NCI-H2081 treated with DMSO at 0.1 percent for 48 hours (cell line): Measurements from ENCODE around the gene STX8.

Experiments
- DNase-seq: peaks from one replicate; lab custom pipeline; 2025; lab: John Stamatoyannopoulos, UW

The STX8 gene

DNA sequence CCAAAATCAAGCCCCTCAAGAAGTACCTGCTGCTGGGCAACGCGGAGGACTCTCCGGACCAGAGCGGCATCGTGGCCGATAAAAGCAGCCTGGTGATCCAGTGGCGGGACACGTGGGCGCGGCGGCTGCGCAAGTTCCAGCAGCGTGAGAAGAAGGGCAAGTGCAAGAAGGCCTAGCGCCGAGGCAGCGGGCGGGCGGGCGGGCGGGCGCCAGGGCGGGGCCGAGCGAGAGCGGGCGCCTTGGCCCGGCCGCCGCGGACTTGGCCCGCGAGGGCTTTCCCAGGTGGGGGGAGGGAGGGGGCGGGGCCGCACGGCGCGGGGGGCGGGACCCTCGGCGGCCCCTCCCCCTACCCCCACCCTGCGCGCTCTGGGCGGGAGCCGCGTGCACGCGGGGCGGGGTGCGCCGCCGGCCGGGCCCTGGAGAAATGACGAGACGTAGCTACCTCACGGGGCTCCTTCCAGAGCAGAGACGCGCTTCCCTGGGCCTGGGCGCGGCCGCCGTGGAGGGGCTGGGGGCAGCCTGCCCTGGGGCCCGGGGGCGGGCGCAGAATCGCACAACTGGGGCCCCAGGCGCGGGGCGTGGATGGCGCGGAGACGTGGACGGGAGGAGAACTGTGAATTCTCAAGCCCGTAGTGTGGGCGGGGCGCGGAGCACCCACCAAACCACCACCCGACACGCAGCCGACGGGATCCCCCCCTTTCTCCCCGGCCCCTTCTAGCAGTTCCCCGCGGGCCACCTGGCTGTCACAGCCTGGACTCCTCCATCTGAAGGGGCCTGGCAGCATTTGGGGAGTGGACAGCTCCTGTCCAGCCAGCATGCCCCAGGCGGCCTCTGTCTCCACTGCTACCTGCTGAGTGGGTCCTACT lies 335.6 kb downstream of the STX8 start:
- no peak for DNase-seq

DNA sequence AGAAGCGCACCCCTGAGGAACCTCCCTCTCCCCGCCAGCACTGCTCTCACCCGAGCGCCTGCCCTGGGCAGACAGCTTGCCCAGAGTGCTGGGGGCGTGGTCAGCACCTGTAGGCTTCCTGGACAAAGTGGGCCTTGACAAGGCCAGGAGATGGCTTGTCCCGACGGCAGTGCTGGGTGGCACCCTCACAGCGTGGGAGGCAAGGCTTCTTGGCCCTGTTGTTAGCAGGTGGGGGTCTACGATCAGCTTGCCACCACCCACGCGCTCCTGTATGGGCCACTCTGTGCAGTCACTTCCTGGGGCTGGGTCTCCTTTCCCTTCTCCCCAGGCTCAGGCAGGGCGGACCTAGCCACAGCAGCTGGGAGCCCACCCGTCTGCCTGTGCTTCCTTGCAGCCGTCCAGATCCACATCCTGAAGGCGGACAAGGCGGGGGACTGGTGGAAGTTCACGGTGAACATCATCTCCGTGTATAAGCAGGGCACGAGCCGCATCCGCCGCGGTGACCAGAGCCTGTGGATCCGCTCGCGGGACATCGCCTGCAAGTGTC lies 336.3 kb downstream of the STX8 start:
- DNase-seq: no peak

DNA sequence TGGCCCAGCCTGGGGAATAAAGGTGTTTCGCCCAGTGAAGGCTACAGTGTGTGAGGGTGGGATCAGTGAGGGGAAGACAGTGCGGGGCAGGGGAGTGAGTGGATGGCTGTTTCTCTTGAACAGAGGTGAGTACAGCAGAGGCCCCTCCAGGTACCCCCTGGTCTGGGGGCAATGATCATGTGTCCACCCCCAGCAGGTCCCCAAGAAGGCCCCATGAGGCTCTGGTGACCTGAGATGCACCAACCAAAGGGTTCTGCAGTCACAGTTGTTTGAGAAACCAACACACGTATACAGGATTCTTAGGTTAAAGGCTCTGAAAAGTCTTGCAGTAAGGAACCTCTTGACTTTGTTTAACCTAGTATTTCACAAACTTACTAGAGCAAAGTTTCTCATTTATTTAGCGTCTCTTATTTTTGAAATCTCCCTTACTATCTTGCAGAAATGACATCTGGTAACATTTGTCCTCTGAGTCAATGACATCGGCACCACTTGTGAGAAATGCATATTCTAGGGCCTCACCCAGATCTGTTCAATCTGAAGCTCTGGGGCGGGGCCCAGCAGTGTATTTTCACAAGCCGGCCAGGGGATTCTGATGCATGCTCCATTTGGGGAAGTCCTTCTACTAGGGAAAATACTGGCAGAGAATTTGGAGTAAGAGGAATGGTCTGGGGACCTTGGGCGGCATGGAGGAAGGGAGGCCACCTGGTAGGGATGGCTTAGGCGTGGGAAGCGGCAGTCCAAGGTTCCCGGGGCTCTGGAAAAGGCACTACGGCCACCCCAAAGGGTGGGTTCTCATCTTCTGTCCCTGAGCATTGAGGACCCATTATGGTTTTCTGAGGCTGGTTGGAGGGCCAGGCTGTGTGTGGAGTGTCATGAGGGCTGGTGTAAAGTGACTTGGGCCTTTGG lies 337.0 kb downstream of the STX8 start:
- DNase-seq: no peak

DNA sequence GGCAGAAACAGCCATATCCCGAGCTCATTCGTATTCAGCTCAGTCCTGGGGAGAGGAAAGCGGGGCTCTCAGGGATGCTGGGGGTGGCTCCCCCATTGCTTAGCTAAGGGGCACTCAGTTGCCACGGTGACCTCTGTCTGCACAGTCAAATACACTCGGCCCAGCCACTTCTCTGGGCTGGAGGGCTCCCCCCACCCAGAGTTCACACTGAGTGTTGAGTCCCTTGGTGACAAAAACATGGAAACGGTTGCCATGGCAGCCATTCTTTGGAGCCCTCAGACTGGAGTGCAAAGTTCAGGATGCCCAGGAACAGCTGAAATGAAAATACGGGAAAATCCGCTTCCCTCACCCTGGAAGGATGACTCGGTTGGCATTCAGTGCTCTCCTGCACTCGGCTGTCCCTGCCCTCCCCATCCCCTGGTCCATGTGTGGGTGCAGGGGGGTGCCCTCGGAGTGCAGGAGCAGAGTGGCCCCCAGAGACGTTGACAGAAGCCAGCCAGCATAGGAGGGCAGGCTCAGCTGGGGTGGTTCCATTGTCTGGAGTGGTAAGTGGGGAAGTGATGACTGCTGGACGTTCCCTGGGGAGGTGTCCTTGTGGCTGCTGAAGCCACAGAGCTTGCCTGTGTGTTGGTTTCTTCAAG lies 337.8 kb downstream of the STX8 start:
- DNase-seq: no peak

DNA sequence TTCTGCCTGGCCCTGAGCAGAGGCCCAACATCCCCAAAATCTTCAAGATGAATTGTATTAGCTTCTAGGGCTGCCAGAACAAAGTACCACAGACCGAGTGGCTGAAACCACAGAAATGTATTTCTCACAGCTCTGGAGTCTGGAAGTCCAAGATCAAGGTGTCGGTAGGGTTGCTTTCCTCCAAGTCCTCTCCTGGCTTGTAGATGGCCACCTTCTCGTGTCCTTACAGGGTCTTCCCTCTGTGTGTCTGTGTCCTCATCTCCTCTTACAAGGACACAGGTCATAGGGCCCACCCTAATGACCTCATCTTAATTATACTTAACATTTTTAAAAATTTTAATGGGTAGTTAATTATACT lies 338.6 kb downstream of the STX8 start:
- no peak for DNase-seq

DNA sequence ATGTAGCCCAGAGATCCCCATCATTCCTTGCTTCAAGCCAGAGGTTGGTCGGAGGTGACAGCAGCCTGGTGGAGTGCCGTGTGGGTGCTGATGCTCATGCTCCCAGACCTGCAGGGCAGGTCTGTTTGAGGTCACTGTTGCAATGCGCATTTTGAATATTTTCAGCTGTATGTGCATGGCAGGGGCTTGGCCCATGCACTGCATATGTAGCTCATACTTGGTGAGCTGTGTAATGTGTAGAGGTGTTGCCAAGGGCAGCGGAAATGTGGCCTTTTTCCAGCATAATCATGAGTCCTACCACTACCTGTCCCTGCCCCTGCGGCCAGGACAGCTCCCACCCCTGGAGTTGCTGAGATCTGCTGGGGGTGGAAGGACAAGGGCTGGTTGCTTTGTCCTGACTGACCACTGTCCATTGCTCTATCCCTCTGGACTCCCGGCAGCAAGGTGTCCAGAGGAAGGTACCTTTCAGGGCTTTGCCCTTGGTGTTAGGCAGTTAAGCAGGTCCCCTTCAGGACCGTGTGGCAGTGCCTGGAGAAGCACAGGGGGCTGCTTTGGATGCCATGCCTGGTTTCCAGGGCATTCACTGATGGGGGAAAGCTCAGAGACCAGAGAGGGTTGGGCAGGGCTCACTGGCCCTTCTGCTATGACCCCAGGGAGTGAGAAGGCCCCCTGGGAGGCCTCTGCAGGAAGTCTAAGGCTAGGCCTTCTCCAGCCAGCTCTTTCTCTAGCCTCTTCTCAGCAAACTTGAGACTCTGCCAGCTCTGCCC lies 339.2 kb downstream of the STX8 start:
- DNase-seq: no peak

DNA sequence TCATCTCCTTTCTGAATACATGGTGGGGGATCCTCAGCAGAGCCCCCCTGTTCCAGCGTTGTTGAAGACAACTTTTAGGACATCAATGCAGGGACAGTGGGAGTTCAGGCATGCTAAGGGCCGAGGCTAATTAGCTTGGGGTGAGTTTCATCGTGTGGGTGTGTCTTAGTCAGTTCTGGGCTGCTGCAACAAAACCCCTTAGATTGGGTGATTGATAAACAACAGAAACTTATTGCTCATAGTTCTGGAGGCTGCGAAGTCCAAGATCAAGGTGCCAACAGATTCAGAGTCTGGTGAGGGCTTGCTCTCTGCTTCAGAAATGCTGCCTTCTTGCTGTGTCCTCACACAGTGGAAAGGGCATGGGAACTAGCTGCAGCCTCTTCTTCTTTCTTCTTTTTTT lies 340.3 kb downstream of the STX8 start:
- DNase-seq: no peak

DNA sequence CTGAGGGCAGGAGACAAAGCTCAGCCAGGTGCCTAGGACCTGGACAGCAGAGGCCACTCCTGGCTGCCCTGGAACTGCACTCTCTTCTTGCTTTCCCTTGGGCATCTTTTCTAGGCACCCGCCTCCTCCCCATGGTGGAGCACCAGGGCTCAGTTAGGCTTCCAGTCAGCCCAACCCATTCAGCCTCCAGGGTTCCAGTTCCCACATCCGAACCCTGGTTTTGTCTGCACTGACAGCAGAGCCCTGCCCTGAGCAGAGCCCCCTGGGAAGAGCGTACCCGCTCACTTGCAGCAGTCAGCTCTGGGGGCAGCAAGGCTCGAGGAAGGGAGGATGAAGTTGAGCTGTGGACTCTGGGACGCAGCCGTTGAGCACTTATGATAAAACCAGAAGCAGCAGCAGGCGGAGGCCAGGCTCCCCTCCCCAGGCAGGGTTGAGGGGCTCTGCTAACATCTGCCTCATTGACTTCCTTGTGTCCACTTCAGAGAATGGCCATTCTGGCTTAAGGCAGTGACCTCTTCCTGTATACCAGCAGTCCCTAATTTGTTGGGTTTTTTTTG lies 341.2 kb downstream of the STX8 start:
- no peak for DNase-seq

DNA sequence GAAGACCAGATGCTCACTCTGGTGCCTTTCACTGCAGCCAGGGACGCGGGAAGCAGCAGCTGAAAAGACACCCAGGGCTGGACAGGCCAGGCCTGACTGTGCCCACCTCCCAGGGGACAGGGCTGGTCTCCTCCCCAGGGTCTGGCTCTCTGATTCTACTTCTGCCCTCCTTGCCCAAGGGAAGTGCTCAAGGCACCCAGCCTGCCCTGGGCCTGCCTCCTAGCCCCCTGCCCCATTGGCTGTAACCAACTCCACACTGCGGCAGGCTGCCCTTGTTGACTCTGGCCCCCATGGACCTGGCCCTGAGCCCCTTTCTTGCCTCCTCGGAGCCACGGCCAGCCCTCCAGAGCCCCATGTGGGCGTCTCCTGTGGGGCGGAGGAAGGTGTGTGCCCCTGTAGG lies 341.9 kb downstream of the STX8 start:
- DNase-seq: no peak

DNA sequence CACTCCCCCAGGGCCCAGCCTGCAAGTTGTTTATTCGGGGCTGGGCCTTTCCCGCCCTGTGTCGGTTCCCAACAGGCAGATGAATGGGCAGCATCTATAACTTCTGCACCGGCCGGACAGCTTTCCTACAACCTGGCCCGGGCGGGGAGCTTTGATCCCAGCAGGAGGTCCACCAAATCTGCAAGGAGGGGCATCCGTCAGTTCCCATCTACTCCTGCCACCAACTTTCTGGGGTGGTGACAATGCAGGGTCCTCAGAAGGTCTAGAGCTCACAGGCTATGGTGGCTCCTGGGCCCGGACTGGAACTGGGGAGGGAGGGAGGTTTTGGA lies 342.4 kb downstream of the STX8 start:
- DNase-seq: no peak

DNA sequence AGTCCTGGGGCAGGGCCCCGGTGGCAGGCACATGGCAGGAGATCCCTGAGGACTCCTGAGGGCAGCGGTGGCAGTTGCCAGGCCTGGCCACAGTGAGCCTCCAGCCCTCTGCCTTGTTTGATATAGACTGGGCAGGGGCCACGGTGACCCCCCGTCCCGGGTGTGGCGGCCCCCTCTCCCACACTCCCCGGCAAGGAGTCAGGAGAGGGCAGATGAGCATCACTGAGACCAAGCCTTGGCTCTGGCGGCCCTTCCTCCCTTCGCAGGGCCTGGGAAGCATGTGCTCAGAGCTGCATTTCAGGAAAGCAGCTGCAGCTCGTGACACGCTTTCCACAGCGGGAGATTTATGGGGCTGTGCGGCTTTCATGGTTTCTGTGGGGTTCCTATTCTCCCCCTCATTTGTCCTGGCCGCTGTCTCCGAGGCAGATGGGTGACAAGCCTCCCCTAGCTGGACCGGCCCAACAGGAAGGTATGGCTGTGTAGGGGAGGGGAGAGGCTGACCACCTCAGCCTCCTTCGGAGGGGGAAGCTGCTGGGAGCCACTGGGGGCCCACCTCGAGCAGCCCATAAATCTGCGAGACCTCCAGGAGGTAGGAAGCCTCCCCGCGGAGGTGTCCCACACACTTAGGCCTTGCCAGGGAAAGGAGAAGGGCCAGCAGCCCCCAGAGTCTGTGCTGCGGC lies 342.9 kb downstream of the STX8 start:
- DNase-seq: no peak

DNA sequence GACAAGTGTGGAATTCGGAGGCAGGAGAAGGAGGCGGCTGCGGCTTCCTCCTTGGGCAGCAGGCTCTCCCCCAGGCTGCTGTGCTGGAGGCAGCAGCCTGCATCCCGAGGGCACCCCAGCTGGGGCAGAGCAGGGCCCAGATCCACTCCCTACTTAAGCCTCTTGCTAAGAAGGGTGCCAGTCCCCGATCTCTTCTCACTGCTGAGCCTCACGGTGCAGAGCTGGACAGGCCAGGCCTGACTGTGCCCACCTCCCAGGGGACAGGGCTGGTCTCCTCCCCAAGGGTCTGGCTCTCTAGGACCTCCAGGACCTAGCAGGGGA lies 343.5 kb downstream of the STX8 start:
- DNase-seq: no peak

DNA sequence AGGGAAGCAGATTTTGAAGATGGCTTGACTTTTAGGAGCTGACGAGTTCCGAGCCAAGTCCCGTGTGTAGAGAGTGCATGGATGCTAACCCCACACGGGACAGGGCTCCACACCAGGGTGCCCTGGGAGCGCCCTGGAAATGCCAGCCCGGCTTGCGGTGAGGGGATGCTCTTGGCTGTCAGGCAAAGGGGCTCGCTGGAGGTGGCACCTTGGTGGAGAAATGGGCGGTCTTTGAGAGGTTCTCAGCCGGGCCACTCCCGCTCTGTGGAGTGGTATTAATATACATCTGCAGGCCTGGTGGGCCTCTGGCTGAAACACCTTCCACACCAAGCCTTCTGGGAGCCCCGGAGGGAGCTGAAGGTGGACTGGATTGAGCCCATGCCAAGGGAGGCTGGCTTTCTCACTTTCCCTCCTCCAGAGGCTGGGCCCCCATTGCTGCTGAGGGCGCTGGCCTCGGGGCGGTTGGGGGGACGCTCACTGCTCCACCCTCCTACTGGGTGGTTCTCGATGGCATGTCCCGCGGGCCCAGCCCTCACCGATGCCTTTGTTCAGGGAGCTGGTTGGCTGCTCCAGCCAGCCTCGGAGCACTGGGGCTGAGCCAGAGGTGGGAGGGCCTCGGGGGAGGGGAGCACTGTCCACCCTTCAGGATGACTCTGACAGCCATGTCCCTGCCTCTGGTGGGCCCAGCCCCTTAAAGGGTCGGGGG lies 344.0 kb downstream of the STX8 start:
- DNase-seq: no peak

DNA sequence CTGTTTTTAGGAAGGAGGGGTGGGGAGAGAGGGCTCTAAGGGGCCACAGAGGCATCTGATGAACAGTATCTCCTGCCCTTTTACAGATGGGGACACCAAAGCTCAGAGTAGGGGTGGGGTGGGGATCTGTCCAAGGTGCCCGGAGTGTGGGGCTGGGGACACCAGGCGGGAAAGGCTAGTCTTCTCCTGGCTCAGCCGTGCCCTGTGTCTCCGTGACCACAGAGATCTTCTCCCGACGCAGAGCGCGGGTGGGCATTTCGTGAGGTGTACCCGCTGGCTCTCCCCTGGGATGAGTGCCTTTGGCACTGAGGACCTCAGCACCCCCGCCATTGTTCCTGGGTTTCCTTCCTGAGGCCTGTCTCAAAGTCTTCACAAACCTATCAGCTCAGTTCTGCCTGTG lies 344.8 kb downstream of the STX8 start:
- no peak for DNase-seq

DNA sequence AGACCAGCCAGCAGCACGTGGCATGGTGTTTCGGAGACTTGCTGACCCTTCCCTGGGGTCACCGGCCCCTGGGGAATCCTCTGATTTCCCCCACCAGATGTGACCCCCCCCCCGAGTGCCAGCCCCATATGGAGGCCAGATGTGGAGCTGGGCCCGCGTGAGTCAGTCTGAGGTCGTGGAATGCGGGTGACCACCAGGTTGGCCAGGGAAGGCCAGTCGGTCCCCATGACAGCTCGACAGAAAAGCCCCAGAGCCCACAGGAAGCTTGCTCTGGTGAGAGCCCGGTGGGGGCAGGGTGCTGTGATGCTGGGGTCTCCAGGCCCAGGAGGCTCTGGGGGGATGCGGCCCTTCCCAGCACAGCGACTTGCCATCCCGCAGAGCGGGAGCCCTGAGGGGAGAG lies 345.3 kb downstream of the STX8 start:
- no peak for DNase-seq

DNA sequence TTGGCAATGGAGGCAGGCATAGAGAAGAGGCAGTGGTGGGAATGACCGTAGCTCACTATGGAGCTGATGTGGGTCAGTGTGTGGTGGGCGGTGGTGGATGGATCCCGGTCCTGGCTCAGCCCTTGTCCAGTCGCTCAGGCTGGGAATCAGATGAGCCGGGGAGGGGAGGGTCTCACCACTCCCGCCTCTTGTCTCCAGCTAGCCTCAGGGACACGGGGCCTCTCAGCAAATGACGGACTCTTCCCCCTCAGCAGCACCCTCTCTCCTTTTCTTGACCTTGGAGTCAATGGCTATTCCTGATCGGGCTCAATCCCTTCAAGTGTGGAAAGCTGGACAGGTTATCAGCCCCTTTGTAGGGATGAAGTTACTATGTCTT lies 345.8 kb downstream of the STX8 start:
- no peak for DNase-seq

DNA sequence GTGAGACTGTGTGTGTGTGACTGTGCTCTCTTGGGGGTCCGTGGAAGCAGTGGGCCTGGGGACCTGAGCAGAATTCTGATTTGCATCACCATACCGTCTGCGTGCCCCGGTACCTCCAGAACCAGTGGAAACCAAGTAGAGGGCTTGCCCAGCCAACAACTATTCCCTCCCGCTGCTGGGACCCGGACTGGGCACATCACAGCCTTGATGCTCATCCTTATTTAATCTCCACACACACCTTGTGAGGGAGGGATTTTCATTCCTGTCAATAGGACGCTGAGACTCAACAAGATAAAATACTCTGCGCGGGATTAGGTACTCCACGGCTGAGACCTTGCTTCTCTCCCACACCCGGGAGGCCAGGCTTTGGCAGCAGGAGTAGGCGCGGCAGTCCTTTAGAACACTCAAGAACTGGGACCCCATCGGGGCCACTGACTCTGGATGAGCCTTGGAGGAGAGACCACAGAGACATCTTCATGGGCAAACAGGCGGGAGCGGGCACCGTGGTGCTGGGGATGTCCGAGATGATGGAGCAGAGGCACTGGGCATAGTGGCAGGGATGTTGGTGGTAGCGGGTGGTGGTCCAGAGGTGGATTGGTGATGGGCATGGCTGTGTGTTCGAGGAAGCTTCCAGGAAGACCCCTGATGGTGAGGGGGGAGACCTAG lies 346.3 kb downstream of the STX8 start:
- DNase-seq: no peak

DNA sequence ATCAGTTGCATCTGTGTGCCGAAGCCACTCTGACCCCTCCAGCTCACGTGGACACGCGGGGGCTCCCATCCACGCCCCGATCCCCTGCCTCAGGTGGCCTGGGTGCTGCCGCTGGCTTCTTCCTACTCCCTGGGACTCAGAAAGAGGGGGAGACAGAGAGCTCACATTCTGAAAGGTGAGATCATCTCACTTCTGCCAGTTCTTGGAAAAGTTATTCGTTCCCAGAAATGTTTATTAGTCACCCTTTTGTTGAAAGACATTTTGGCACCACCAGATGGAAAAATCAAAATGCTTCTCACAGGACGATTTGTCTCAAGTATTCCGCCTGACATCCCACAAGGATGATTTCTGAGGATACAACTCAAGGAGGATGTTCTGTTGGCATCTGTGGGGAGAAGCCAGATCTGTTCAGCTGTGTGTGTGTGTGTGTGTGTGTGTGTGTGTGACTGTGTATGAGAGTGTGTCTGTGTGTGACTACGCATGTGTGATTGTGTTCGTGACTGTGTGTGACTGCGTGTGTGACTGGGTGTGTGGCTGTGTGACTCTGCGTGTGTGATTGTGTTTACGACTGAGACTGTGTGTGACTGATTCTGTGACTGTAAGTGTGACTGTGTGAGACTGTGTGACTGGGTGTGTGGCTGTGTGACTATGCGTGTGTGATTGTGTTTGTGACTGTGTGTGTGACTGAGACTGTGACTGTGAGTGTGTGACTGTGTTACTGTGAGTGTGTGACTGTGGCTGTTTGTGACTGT lies 347.0 kb downstream of the STX8 start:
- DNase-seq: no peak

DNA sequence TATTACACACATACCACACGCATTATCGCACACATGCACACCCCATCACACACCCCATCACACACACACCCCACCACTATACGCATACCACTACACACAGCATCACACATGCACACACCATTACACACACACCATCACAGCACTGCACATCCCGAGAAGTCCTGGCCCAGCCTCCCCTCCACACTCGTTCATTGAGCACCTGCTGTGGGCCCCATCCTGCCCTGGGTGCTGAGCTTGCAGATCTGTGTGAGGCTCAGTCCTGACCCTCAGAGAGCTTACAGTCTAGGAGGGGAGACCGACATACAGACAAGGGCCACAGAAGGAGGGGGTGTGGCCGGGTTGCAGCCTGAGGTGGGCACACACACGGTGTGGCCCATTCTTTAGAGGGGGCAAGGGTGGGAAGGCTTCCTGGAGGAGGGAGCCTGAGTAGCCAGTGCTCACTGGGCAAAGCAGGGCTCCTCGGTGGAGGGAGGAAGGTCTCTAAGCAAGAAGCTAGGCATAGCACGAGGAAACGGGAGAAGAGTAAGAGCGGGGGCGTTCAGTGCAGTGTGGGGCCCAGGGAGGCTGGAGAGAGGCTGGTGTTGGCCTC lies 347.7 kb downstream of the STX8 start:
- DNase-seq: no peak
